ENCODE data around the gene ATP6V0A1.
"Not testable (repeated sequence)": the region's sequence is repeated elsewhere in the genome, so short reads cannot be mapped to it uniquely, and the experiment has no call there.

ATP6V0A1 gene

GRCh38 chr17:42541041-42541833, 82.6 kb downstream of the ATP6V0A1 start:
- DNase-seq (ENCODE audit: low read depth) = no peak

DNA sequence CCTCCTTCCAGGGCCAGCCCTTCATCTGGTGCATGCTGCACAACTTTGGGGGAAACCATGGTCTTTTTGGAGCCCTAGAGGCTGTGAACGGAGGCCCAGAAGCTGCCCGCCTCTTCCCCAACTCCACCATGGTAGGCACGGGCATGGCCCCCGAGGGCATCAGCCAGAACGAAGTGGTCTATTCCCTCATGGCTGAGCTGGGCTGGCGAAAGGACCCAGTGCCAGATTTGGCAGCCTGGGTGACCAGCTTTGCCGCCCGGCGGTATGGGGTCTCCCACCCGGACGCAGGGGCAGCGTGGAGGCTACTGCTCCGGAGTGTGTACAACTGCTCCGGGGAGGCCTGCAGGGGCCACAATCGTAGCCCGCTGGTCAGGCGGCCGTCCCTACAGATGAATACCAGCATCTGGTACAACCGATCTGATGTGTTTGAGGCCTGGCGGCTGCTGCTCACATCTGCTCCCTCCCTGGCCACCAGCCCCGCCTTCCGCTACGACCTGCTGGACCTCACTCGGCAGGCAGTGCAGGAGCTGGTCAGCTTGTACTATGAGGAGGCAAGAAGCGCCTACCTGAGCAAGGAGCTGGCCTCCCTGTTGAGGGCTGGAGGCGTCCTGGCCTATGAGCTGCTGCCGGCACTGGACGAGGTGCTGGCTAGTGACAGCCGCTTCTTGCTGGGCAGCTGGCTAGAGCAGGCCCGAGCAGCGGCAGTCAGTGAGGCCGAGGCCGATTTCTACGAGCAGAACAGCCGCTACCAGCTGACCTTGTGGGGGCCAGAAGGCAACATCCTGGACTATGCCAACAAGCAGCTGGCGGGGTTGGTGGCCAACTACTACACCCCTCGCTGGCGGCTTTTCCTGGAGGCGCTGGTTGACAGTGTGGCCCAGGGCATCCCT, 84.8 kb downstream of the ATP6V0A1 start:
- DNase-seq (ENCODE audit: low read depth) = no peak

DNA sequence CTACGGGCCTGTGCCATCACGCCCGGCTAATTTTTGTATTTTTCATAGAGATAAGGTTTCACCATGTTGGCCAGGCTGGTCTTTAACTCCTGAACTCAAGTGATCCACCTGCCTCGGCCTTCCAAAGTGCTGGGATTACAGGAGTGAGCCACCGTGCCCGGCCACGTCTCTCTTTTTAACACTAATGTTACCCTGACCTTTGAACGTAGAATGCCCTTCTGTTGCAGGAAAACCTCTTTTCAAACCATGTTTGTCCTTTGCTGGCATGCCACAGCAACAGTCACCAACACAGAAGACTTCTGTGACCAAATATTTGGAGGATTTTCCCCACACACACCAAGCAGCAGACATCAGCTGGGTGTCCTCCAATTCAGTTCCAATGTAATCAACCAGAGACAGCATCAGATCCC, 86.2 kb downstream of the ATP6V0A1 start:
- DNase-seq (ENCODE audit: low read depth) = no peak

DNA sequence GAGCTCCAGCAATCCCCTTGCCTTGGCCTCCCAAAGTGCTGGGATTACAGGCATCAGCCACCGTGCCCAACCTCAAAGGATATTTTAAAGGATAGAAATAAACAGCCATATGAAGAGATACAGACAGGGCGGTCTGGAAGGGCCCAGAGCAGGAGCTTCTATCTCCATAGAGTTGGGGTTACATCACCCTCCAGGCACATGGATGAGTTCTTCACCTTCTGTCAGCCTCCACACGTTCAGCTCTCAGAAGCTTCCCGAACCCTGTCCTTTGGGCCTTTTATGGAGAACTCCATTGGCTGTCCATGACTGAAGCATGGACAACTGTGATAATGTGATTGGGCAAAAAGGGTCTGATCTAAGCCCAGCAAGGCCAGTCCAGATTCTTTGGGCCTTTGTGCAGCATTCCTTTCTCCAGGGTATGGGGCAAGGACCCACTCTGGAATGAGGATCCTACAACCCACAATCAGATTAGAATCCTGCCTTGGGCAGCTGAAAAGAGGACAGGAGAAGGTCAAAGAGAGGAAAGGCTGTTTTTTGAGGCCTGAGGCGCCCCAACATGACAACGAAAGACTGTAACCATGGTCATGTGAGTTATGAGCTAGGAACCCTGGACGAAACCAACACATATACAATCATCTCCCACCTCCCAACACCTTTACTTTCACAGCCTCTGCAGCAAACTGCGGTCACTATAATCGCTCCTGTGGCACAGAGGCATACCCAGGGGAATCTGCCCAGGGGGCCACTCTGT, 87.3 kb downstream of the ATP6V0A1 start:
- DNase-seq (ENCODE audit: low read depth) = not testable (repeated sequence)

DNA sequence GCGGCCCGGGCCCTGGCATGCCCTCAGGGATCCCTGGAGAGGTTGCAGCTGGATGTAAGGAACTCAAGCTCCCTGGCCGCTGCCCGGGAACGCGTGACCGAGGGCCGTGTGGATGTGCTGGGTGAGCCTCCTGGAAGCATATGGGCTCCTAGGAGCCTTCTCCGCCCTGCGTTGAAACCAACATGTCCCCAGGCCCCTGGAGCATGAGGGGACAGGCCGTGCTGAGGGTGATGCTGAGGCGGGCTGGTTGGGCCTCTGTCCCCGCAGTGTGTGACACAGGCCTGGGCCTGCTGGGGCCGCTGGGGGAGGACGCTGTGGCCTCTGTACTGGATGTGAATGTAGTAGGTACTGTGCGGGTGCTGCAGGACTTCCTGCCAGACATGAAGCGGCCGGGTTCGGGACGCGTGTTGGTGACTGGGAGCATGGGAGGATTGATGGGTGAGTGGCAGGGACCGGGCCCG, 88.4 kb downstream of the ATP6V0A1 start:
- no peak for DNase-seq (ENCODE audit: low read depth)

- no peak for DNase-seq (ENCODE audit: low read depth)
Observed at GRCh38 chr17:42547698-42548069, 89.0 kb downstream of the ATP6V0A1 start.

DNA sequence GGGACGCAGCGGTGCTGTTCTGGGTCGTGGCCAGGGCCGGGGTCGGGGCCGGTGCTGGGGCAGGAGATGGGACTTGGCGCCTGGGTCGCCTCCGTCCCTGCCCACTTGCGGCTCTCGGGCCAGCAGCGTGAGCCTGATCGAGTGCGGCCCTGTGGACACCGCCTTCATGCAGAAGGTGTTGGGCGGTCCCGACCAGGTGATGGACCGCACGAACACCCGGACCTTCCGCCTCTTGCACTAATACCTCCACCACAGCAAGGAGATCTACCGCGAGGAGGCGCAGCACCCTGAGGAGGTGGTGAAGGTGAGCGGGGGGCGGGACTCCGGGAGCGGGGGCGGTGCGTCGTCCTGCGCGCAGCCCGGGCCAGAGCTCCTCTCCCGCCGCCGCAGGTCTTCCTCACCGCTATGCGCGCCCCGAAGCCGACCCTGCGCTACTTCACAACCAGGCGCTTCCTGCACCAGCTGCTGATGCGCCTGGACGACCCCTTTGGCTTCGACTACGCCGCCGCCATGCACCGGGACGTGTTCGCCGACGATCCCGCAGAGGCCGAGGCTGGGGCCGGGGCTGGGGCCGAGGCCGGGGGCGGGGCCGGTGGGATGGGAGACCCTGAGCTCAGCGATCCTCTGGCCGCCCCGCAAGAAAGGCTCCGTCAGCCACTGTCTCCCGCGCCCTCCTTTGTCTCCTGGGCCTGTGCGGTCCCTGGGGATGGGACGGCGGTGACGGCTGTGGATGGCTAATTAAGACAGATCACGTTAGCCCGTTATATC, 89.6 kb downstream of the ATP6V0A1 start:
- DNase-seq (ENCODE audit: low read depth) = peak; percentile 57

GRCh38 chr17:42548993-42549755, 90.5 kb downstream of the ATP6V0A1 start:
- DNase-seq (ENCODE audit: low read depth) = no peak

GRCh38 chr17:42552736-42553135, 94.1 kb downstream of the ATP6V0A1 start, which contains the start of gene HSD17B1:
HSD17B1 (plus strand) TSS chr17:42552923; CDS start chr17:42552934, 11 bp downstream.
- DNase-seq (ENCODE audit: low read depth) = not testable (repeated sequence)

- no peak for DNase-seq (ENCODE audit: low read depth)
Observed at GRCh38 chr17:42553161-42553818, 94.6 kb downstream of the ATP6V0A1 start.

- no peak for DNase-seq (ENCODE audit: low read depth)
Observed at GRCh38 chr17:42553866-42554249, 95.2 kb downstream of the ATP6V0A1 start.

DNA sequence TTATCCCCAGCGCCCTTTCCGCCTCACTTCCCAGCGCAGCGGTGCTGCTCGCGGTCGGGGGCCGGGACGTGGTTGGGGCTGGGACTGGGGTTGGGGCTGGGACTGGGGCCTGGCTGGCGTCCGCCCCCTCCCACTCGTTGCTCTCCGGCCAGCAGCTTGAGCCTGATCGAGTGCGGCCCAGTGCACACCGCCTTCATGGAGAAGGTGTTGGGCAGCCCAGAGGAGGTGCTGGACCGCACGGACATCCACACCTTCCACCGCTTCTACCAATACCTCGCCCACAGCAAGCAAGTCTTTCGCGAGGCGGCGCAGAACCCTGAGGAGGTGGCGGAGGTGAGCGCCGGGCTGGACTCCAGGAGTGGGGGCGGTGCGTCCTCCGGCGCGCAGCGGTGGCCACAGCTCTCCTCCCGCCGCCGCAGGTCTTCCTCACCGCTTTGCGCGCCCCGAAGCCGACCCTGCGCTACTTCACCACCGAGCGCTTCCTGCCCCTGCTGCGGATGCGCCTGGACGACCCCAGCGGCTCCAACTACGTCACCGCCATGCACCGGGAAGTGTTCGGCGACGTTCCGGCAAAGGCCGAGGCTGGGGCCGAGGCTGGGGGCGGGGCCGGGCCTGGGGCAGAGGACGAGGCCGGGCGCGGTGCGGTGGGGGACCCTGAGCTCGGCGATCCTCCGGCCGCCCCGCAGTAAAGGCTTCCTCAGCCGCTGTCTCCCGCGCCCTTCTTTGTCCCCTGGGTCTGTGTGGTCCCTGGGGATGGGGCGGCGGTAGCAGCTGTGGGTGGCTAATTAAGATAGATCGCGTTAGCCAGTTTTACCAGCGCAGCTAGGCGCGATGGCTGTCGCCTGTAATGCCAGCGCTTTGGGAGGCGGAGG, 95.8 kb downstream of the ATP6V0A1 start:
- peak; percentile 62 for DNase-seq (ENCODE audit: low read depth)

DNA sequence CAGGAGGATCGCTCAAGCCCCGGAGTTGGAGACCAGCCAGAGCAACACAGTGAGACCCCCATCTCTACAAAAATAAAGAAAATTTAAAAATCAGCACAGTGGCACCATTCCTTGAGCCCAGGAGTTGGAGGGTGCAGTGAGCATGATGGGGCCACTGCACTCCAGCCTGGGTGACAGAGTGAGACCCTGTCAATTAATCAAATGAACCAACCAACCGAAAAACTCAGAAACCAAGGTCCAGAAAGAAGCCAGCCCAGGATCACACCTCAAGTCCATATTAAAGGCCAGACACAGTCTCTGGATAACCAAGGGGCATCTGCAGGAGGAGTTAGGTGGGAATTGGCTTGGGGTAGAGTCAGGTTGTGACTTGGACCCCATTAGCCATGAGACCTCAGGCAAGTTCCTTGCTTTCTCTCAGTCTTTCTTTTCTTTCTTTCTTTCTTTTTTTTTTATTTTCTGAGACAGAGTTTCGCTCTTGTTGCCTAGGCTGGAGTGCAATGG, 96.5 kb downstream of the ATP6V0A1 start:
- no peak for DNase-seq (ENCODE audit: low read depth)

- DNase-seq (ENCODE audit: low read depth) = not testable (repeated sequence)
Observed at GRCh38 chr17:42555961-42556617, 97.4 kb downstream of the ATP6V0A1 start.

- DNase-seq (ENCODE audit: low read depth) = no peak
Observed at GRCh38 chr17:42559075-42559474, 100.4 kb downstream of the ATP6V0A1 start.

GRCh38 chr17:42560246-42560645, 101.6 kb downstream of the ATP6V0A1 start:
- no peak for DNase-seq (ENCODE audit: low read depth)

GRCh38 chr17:42561897-42562387, 103.3 kb downstream of the ATP6V0A1 start, which contains the start of gene COASY:
COASY (plus strand) TSS chr17:42562148; CDS start chr17:42562623, 475 bp downstream.
- DNase-seq (ENCODE audit: low read depth) = peak; percentile 83

Measured in T-helper 22 cell (primary cell).